ENCODE measurements around the gene ATP6V0A4.

The ATP6V0A4 gene

GRCh38 chr7:138667535-138668228, 130.3 kb downstream of the ATP6V0A4 start:
- no peak for DNase-seq (ENCODE audit: extremely low read depth, low read depth)
- no peak for TF ChIP-seq CTCF (IDR thresholded peaks at IDR 0.05; ENCODE audit: low read depth, low read length)

DNA sequence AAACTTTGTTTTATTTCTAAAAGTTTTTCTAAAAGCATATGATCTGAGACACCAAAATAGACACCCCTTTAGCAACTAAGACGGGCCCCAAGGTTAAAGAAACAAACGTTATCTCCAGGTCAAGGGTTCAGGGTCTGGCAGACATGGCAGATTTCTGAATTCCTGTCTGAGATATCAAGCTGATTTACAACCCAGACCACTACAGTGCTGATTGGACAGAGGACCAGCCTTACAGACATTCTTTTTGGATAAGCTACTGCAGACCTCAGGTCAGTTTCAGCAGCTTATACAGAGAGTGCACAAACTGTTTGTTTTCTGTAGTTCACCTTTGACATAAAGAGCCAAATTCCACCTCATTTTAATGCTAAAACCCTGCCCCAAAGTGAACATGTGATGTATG, 131.6 kb downstream of the ATP6V0A4 start:
- TF ChIP-seq CTCF (IDR thresholded peaks at IDR 0.05; ENCODE audit: low read depth, low read length) = no peak
- no peak for DNase-seq (ENCODE audit: extremely low read depth, low read depth)

- TF ChIP-seq CTCF (IDR thresholded peaks at IDR 0.05; ENCODE audit: low read depth, low read length) = no peak
- DNase-seq (ENCODE audit: extremely low read depth, low read depth) = no peak
Observed at GRCh38 chr7:138665669-138666140, 132.3 kb downstream of the ATP6V0A4 start.

- DNase-seq (ENCODE audit: extremely low read depth, low read depth) = no peak
- TF ChIP-seq CTCF (IDR thresholded peaks at IDR 0.05; ENCODE audit: low read depth, low read length) = no peak
Observed at GRCh38 chr7:138665249-138665648, 132.7 kb downstream of the ATP6V0A4 start.

GRCh38 chr7:138663725-138664710, 134.0 kb downstream of the ATP6V0A4 start:
- no peak for DNase-seq (ENCODE audit: extremely low read depth, low read depth)
- TF ChIP-seq CTCF (IDR thresholded peaks at IDR 0.05; ENCODE audit: low read depth, low read length) = no peak

DNA sequence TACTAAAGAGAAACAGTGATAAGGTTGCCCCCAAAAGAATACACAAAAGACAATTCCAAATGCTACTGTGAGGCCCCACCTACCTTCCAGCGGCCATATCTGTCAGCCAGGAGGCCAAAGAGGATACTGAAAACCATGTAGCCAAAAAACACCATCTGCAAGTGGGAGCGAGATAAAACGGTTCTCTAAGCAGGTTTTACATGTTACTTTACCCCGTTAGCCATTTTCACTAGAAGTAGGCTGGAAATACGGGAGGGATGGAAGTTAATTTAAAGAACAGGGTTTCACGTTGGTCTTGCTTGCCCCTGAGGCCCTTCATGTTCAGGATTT, 135.0 kb downstream of the ATP6V0A4 start:
- TF ChIP-seq CTCF (IDR thresholded peaks at IDR 0.05; ENCODE audit: low read depth, low read length) = no peak

More for the DNA sequence above, 135.0 kb downstream of the ATP6V0A4 start:
- DNase-seq (ENCODE audit: extremely low read depth, low read depth) = no peak
